Sigmoid colon (tissue), 7 donors: ENCODE results near the gene SORCS2. TPM values are rescaled to one million over a fixed set of nuclear protein-coding genes. Genes with fewer than 3 reads are reported as not detected.

Experiments used
- DNase-seq: peaks from one replicate; pipeline ENCODE4 v3.0.0-alpha.2; 2019
- H3K27ac ChIP-seq, 4 donors: fragments of 200-600 bp; sonication (generic); one replicate each; pipeline ENCODE4 v1.5.1; 2016 to 2019; ENCODE audit warnings: mild to moderate bottlenecking in 1 of 4
- H3K27me3 ChIP-seq, 3 donors: fragments of 200-600 bp; sonication (generic); one replicate each; pipeline ENCODE4 v1.5.1; 2019; ENCODE audit warnings: mild to moderate bottlenecking in 1 of 3
- H3K36me3 ChIP-seq, 4 donors: fragments of 200-600 bp; sonication (generic); one replicate each; pipeline ENCODE4 v1.5.1; 2016 to 2019
- H3K4me1 ChIP-seq, 4 donors: fragments of 200-600 bp; sonication (generic); one replicate each; pipeline ENCODE4 v1.5.1; 2017 to 2019
- H3K4me3 ChIP-seq, 4 donors: fragments of 200-600 bp; sonication (generic); one replicate each; pipeline ENCODE4 v1.5.1; 2017 to 2019; ENCODE audit warnings: mild to moderate bottlenecking in 2 of 4, moderate library complexity in 1 of 4
- H3K9me3 ChIP-seq, 4 donors: fragments of 200-600 bp in 3 of 4; sonication (generic) in 3 of 4; one replicate each; pipeline versions ENCODE4 v1.5.1 to v1.6.1; 2013 to 2019
- CTCF ChIP-seq, 4 experiments: fragments of 450-650 bp in 3 of 4; fragments of 200-600 bp in 1 of 4; IDR thresholded peaks; one replicate each; pipeline ENCODE4 v1.5.1; 2016 to 2019; ENCODE audit warnings: antibody characterized with exemption in 4 of 4, mild to moderate bottlenecking in 3 of 4, moderate library complexity in 2 of 4
- EP300 ChIP-seq, 4 donors: sonication (generic); formaldehyde crosslinking; IDR thresholded peaks; one replicate each; pipeline ENCODE4 v1.6.1; 2017; ENCODE audit warnings: antibody characterized with exemption in 4 of 4
- POLR2A ChIP-seq, 2 donors: fragments of 450-650 bp; IDR thresholded peaks; one replicate each; pipeline ENCODE4 v1.6.1; 2016; ENCODE audit warnings: antibody characterized with exemption in 2 of 2, mild to moderate bottlenecking in 2 of 2, moderate library complexity in 2 of 2
- POLR2AphosphoS5 ChIP-seq, 4 donors: sonication (generic); formaldehyde crosslinking; IDR thresholded peaks; one replicate each; pipeline ENCODE4 v1.6.1; 2017; ENCODE audit warnings: antibody characterized with exemption in 4 of 4
- WGBS, 2 donors: extraction: QIAGEN DNeasy Blood & Tissue Kit; methylation state at CpG; one replicate each; pipeline ENCODE4 v1.1.7; 2013; 5-methylcytosine and 5-hydroxymethylcytosine counted together
- intact Hi-C: fragments of 100-400 bp; cut with DNase I; formaldehyde crosslinking; loops from one replicate; pipeline ENCODE4 v1.15.1; 2023
- polyA plus RNA-seq, 3 donors: library from polyadenylated mRNA; stranded (reverse); fragments of 200-250 nt; gene quantifications; one replicate each; pipeline ENCODE4 v1.2.3, GENCODE V29; 2013
- total RNA-seq, 4 donors: library from RNA; depleted of rRNA; stranded (reverse); fragments of >200 nt; gene quantifications; one replicate each; pipeline ENCODE4 v1.1.0, GENCODE V29; 2016
- donor health status: healthy with polysubstance abuse.
- donor health status: Bipolar disorder and iron deficiency.
- donor health status: healthy.

The SORCS2 gene
- total and polyA plus RNA-seq, 7 donors, result 1.8 to 6.4 (median 3.9) TPM; not detected in 2

- Histone ChIP-seq H3K4me1 (peaks cover 0 to 5% (median 5%) of the 10 kb centered on the region in 4 donors), H3K4me3 (no peak overlapping the region), H3K27ac (no peak overlapping the region), H3K9me3 (no peaks in the 10 kb centered on the region), H3K36me3 (no peaks in the 10 kb centered on the region), H3K27me3 (peaks cover 0 to 21% (median 12%) of the 10 kb centered on the region in 3 donors)
- WGBS, 2 donors, result 38 to 58% methylated on average over 7 of the region's 7 CpGs
- peak; percentile 34 for DNase-seq
- TF ChIP-seq EP300 (IDR thresholded peaks at IDR 0.05) (no peak), POLR2A (IDR thresholded peaks at IDR 0.05) (no peak), POLR2AphosphoS5 (IDR thresholded peaks at IDR 0.05) (no peak), CTCF (IDR thresholded peaks at IDR 0.05) (no peak)
- intact Hi-C loops, result no loop called here
Observed at GRCh38 chr4:7187168-7187535, 5.2 kb upstream of the SORCS2 start.

- H3K36me3 ChIP-seq, result no peaks in the 10 kb centered on the region
- peak; percentile 35 for DNase-seq
- H3K4me3 ChIP-seq, result no peak overlapping the region
- no peak overlapping the region for H3K27ac ChIP-seq
- H3K27me3 ChIP-seq, result peaks cover 0 to 21% (median 12%) of the 10 kb centered on the region in 3 donors
- no peak for TF ChIP-seq POLR2A (IDR thresholded peaks at IDR 0.05)
- no peak for TF ChIP-seq EP300 (IDR thresholded peaks at IDR 0.05)
- no peak for TF ChIP-seq CTCF (IDR thresholded peaks at IDR 0.05)
- TF ChIP-seq POLR2AphosphoS5 (IDR thresholded peaks at IDR 0.05), result no peak
- intact Hi-C loops, result no loop called here
- H3K4me1 ChIP-seq, result peaks cover 0 to 6% (median 5%) of the 10 kb centered on the region in 4 donors
- WGBS, 2 donors, result 62 to 80% methylated on average over 7 of the region's 7 CpGs
- no peaks in the 10 kb centered on the region for H3K9me3 ChIP-seq
Observed at GRCh38 chr4:7187691-7188090, 4.6 kb upstream of the SORCS2 start.

GRCh38 chr4:7189066-7189465 is 3.3 kb upstream of the SORCS2 start:
- Histone ChIP-seq H3K4me1 (peaks cover 0 to 20% (median 19%) of the 10 kb centered on the region in 4 donors), H3K27ac (no peak overlapping the region), H3K9me3 (no peaks in the 10 kb centered on the region), H3K27me3 (peaks cover 0 to 34% (median 23%) of the 10 kb centered on the region in 3 donors), H3K36me3 (no peaks in the 10 kb centered on the region), H3K4me3 (no peak overlapping the region)
- peak; percentile 59 for DNase-seq
- no peak for TF ChIP-seq POLR2AphosphoS5 (IDR thresholded peaks at IDR 0.05)
- TF ChIP-seq CTCF (IDR thresholded peaks at IDR 0.05), result no peak
- no peak for TF ChIP-seq EP300 (IDR thresholded peaks at IDR 0.05)
- no peak for TF ChIP-seq POLR2A (IDR thresholded peaks at IDR 0.05)
- 54 to 71% methylated on average over 12 of the region's 12 CpGs for WGBS, 2 donors
- intact Hi-C loops, result no loop called here

GRCh38 chr4:7189475-7190277 is 2.7 kb upstream of the SORCS2 start:
- H3K36me3 ChIP-seq, result no peaks in the 10 kb centered on the region
- 28 to 51% methylated on average over 11 of the region's 11 CpGs for WGBS, 2 donors
- peaks cover 0 to 23% (median 23%) of the 10 kb centered on the region in 4 donors for H3K4me1 ChIP-seq
- no peaks in the 10 kb centered on the region for H3K9me3 ChIP-seq
- peak; percentile 51 for DNase-seq
- no peak for TF ChIP-seq POLR2A (IDR thresholded peaks at IDR 0.05)
- TF ChIP-seq CTCF (IDR thresholded peaks at IDR 0.05), result no peak
- TF ChIP-seq POLR2AphosphoS5 (IDR thresholded peaks at IDR 0.05), result no peak
- TF ChIP-seq EP300 (IDR thresholded peaks at IDR 0.05), result no peak
- no peak overlapping the region for H3K4me3 ChIP-seq
- H3K27ac ChIP-seq, result no peak overlapping the region
- peaks cover 0 to 41% (median 28%) of the 10 kb centered on the region in 3 donors for H3K27me3 ChIP-seq
- intact Hi-C loops, result loop anchor here (5.0 kb wide), 1 partner anchor 63 kb away; no protein-coding TSS in a partner anchor
